Measurements from ENCODE around the gene SLC5A10.

The SLC5A10 gene

GRCh38 chr17:18964550-18964949 is 12.6 kb downstream of the SLC5A10 start:
- DNase-seq (ENCODE audit: low spot score), result no peak

- DNase-seq (ENCODE audit: low spot score), result no peak
Observed at GRCh38 chr17:18965530-18966236, 13.7 kb downstream of the SLC5A10 start.

- peak; percentile 40 for DNase-seq (ENCODE audit: low spot score)
Observed at GRCh38 chr17:18966831-18967624, 15.1 kb downstream of the SLC5A10 start.

GRCh38 chr17:18967916-18968315 is 16.0 kb downstream of the SLC5A10 start:
- DNase-seq (ENCODE audit: low spot score), result no peak

GRCh38 chr17:18968345-18968744 is 16.4 kb downstream of the SLC5A10 start:
- no peak for DNase-seq (ENCODE audit: low spot score)

GRCh38 chr17:18968945-18969887 is 17.3 kb downstream of the SLC5A10 start:
- peak; percentile 74 for DNase-seq (ENCODE audit: low spot score)

- DNase-seq (ENCODE audit: low spot score), result no peak
Observed at GRCh38 chr17:18970582-18971480, 18.9 kb downstream of the SLC5A10 start.

- no peak for DNase-seq (ENCODE audit: low spot score)
Observed at GRCh38 chr17:18971801-18972200, 19.8 kb downstream of the SLC5A10 start.

DNA sequence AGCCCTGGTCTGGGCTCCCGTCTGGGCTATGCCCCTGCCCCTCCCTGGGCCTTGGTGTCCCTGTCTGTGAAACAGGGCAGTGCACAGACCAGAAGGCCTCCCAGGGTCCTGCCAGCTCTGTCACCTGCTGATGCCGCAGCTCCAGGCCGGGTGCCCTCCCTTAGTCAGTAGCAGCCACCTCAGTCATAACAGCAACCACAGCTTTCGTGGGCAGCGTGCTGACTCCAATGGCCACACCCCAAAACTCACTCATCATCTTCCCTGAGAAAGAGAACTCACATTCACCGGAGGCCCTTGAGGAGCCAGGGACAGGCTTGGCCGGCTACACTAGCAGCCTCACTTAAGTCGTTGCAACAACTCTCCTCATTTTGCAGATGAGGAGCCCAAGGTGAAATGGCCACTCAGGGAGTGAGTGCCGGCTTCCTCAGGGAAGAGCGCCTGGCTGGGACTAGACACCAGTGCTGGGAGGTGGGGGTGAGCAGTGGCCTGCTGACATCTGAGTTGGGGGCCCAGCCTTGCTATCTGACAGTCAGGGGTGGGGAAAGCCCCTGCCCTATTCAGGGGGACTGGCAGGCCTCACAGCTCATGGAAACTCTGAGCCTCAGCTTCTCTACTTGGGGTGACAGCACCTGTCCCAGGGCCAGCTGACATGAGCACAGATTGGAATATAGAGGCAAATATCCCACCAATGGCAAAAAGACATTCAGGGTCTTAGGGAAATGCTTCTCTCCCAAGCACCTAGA is 22.6 kb downstream of the SLC5A10 start:
- DNase-seq (ENCODE audit: low spot score), result peak; percentile 52

DNA sequence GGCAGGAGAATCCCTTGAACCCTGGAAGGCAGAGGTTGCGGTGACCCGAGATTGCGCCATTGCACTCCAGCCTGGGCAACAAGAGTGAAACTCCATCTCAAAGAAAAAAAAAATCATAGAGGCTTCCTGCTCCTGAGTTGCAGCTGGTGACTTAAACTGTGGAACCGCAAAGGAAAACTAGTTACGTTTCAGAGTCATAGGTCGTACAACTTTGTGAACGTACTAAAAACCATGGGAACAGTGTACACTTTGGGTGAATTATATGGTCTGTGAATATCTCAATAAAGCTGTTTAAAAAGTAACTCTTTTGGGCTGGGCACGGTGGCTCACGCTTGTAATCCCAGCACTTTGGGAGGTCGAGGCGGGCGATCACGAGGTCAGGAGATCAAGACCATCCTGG is 23.6 kb downstream of the SLC5A10 start:
- no peak for DNase-seq (ENCODE audit: low spot score)

- DNase-seq (ENCODE audit: low spot score), result no peak
Observed at GRCh38 chr17:18976201-18976600, 24.2 kb downstream of the SLC5A10 start.

DNA sequence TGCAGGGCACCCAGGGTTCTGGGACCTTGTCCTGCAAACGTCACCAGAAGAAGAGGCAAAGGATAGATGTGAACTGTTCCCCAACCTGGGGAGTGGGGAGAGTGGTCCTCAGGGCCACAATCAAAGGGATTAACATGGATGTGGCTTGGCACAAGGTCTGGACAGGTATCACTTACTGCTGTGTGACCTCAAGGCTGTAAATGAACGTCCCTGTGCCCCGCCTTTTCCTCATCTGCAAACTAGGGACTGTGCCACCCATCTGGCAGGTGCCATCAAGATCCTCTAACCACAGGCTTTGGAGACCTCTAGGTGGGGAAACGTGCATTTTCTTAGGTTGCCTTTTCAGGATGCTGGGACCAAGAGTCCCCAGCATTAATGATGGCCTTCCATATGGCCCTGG is 25.1 kb downstream of the SLC5A10 start:
- DNase-seq (ENCODE audit: low spot score), result no peak

GRCh38 chr17:18977646-18978045 is 25.7 kb downstream of the SLC5A10 start:
- no peak for DNase-seq (ENCODE audit: low spot score)

- no peak for DNase-seq (ENCODE audit: low spot score)
Observed at GRCh38 chr17:18978050-18978449, 26.1 kb downstream of the SLC5A10 start.

DNA sequence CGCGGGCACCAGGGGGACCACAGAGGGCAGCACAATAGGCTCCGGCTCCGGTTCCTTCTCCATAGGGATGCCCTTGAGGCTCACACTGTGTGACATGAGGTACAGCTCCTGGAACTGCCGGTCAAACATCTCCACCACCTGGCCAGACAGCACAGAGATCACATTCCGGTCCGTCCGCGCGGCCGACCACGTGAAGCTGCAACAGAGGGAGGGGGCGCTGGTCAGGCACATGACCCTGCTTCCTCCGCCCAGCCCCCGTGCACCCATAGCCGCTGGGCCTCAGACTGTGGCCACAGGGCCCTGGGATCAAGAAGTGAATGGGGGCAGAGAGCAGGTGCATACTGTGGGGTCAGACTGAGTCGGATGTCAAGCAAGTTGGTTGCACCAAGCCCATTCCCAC is 26.7 kb downstream of the SLC5A10 start:
- no peak for DNase-seq (ENCODE audit: low spot score)

DNA sequence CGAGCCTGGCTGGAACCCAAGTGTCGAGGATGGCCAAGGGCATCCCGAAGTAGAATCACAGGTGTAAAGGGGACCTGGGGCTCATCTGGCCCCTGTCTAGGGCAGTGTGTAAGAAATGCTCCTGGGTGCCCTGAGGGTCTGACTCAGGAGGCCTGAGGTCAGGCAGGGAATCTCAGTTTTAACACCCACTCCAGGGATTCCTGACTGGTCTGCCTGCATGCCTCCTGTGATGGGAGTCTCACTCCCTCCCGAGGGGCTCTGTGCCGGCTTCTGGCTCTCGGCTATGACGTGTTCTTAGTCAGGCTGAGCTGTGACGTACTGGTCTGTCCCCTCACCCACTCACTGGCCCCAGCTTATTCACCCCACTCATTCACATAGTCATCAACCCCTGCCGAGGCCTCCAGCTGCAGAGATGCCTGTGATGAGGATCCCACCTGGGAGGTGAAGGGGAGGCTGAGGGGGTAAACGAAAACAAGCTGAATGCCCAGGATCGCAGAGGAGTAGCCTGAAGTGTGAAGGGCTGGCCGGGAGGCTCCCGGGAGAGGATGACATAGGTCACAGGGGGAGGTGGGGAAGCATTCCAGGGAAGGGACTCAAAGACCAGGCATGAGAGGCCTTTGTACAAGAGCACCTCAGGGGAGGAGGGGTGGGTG is 28.8 kb downstream of the SLC5A10 start:
- DNase-seq (ENCODE audit: low spot score), result peak; percentile 51

DNA sequence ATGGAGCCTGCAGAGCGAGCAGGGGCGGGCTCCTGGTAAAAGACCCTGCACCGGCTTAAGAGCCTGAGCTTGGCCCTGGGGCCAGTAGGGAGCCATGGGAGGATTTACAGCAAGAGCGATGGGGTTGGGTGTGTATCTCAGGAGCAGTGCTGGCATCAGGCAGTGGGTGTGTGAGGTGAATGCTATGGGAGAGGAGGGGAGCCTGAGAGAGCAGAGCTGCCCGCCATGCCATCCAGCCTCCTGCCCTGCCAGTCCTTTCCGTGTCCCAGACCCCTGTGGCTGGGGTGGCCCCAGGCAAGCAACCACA is 29.3 kb downstream of the SLC5A10 start:
- DNase-seq (ENCODE audit: low spot score), result no peak

DNA sequence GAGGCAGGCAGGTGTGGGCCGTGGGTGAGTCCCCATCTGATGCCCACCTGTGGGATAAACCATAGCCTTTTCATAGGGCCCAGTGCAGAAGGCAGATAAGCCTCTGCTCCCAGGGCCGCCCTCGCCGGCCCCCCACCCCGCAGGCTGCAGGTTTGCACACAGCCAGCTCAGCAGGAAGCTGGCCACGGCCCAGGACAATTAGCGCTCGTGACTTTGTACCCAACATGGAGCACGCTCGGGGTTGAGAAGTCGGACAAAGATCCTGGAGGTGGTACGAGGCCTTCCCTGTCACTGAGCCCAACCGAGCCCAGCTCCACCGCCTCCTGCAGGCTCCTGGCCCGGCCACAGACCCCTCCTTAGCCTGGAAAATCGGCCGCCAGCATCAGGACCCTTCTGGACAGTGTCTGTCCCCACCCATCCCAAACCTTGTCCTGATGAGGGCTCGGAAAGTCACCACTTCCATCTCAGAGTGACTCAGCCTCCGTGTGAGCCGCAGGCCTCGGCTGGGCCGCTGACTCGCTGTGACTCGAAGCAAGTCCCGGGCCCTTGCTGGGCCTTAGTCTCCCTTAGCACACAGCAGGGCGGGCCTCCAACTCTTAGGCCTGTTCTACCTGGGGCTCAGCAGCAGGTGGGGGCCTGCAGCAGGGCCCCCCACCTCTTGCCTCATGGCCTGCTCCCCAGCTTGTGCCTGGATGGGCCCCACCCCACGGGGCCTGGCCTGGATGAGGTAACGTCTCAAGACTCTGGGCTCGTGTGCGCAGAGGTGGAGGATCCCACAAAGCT is 29.9 kb downstream of the SLC5A10 start:
- DNase-seq (ENCODE audit: low spot score), result peak; percentile 94
